PC-9 (cell line): ENCODE data around the gene CFAP74. TPM values are rescaled to one million over a fixed set of nuclear protein-coding genes. Genes with fewer than 3 reads are reported as not detected.

ENCODE experiments used
- BruUV-seq: library from RNA; stranded (reverse); fragments of 400-500 nt; replicated peaks from 2 replicates; lab custom pipeline; 2021; lab: Mats Ljungman, UMichigan
- CTCF ChIA-PET: fragments of 300-600 bp; sonication (Branson Sonifier 250); formaldehyde crosslinking; loops from one replicate; lab custom pipeline; 2022; ENCODE audit warnings: antibody characterized with exemption; lab: Charles Lee
- POLR2A ChIA-PET: fragments of 300-600 bp; sonication (Branson Sonifier 250); formaldehyde crosslinking; loops from one replicate; lab custom pipeline; 2022; ENCODE audit warnings: antibody characterized with exemption; ENCODE audit not compliant: unreplicated experiment; lab: Charles Lee
- DNase-seq, 2 experiments: peaks; one replicate each; pipeline versions ENCODE4 v3.0.0 to v3.0.0-alpha.2; 2015 to 2022; ENCODE audit warnings: mixed read lengths in 1 of 2
- H2AFZ ChIP-seq: fragments of 200-600 bp; sonication (generic); 2 replicates; pipeline ENCODE4 v1.8.1; 2017; ENCODE audit warnings: antibody characterized with exemption
- H3F3A ChIP-seq: fragments of 200-600 bp; sonication (generic); 2 replicates; pipeline ENCODE4 v1.8.1; 2017; ENCODE audit warnings: antibody characterized with exemption, mild to moderate bottlenecking, low read depth; ENCODE audit not compliant: insufficient read depth
- H3K27ac ChIP-seq: fragments of 200-600 bp; sonication (generic); 2 replicates; pipeline ENCODE4 v1.6.1; 2016; ENCODE audit warnings: mixed run types
- H3K27me3 ChIP-seq: fragments of 200-600 bp; sonication (generic); 2 replicates; pipeline ENCODE4 v1.6.1; 2016; ENCODE audit warnings: low read depth, mixed run types; ENCODE audit not compliant: insufficient read depth
- H3K36me3 ChIP-seq: fragments of 200-600 bp; sonication (generic); 2 replicates; pipeline ENCODE4 v1.6.1; 2016; ENCODE audit warnings: low read depth, mixed run types
- H3K4me1 ChIP-seq: fragments of 200-600 bp; sonication (generic); replicated peaks from 2 replicates; pipeline ENCODE4 v1.6.1; 2016; ENCODE audit warnings: mixed run types; ENCODE audit not compliant: insufficient read depth
- H3K4me2 ChIP-seq: fragments of 200-600 bp; sonication (generic); 2 replicates; pipeline ENCODE4 v1.6.1; 2017; ENCODE audit warnings: mixed run types
- H3K4me3 ChIP-seq: fragments of 200-600 bp; sonication (generic); 2 replicates; pipeline ENCODE4 v1.6.1; 2016; ENCODE audit warnings: mixed run types
- H3K79me2 ChIP-seq: fragments of 200-600 bp; sonication (generic); 2 replicates; pipeline ENCODE4 v1.6.1; 2017; ENCODE audit warnings: low read depth, mixed run types
- H3K9me2 ChIP-seq: fragments of 200-600 bp; sonication (generic); 2 replicates; pipeline ENCODE4 v1.8.1; 2017; ENCODE audit warnings: mild to moderate bottlenecking; ENCODE audit not compliant: insufficient read depth
- H3K9me3 ChIP-seq: fragments of 200-600 bp; sonication (generic); 2 replicates; pipeline ENCODE4 v1.8.1; 2016; ENCODE audit warnings: low read depth; ENCODE audit not compliant: insufficient read depth
- H4K20me1 ChIP-seq: fragments of 200-600 bp; sonication (generic); 2 replicates; pipeline ENCODE4 v1.8.1; 2017; ENCODE audit not compliant: insufficient read depth
- CTCF ChIP-seq: fragments of 200-600 bp; sonication (generic); conservative IDR thresholded peaks from 2 replicates; pipeline ENCODE4 v1.6.1; 2017; ENCODE audit warnings: mixed run types, antibody characterized with exemption, mild to moderate bottlenecking, moderate library complexity
- EZH2 ChIP-seq: fragments of 200-600 bp; sonication (generic); IDR thresholded peaks from 2 replicates; pipeline ENCODE4 v1.8.0; 2017; ENCODE audit warnings: antibody characterized with exemption, low read depth
- intact Hi-C: fragments of 100-400 bp; cut with micrococcal nuclease; formaldehyde crosslinking; loops from one replicate; pipeline ENCODE4 v1.10.0; 2022; ENCODE audit not compliant: unreplicated experiment
- total RNA-seq: library from RNA; stranded (reverse); gene quantifications from 2 replicates; pipeline ENCODE4 v1.2.3, GENCODE V29; 2021

The CFAP74 gene
- total RNA-seq, 1 experiment from 2014 or later = 2.8 TPM

GRCh38 chr1:1947493-1947892 lies 56.1 kb downstream of the CFAP74 start:
- Histone ChIP-seq H3K36me3 (no peaks in the 10 kb centered on the region), H3K9me3 (no peaks in the 10 kb centered on the region), H4K20me1 (no peaks in the 10 kb centered on the region), H3F3A (no peaks in the 10 kb centered on the region), H3K27me3 (peaks cover 70% of the 10 kb centered on the region), H3K4me2 (no peak overlapping the region), H3K27ac (no peak overlapping the region), H3K4me3 (no peak overlapping the region), H3K79me2 (no peaks in the 10 kb centered on the region), H2AFZ (no peak overlapping the region), H3K4me1 (no peaks in the 10 kb centered on the region), H3K9me2 (no peaks in the 10 kb centered on the region)
- DNase-seq = no peak
- TF ChIP-seq EZH2 = no peak
- TF ChIP-seq CTCF = no peak
- intact Hi-C loops = loop anchor here (5.0 kb wide), 1 partner anchor 85 kb away; no protein-coding TSS in a partner anchor
- CTCF ChIA-PET = no interaction called here
- POLR2A ChIA-PET = no interaction called here
- BruUV-seq = no TSS peak

GRCh38 chr1:1946540-1946939 lies 57.0 kb downstream of the CFAP74 start:
- Histone ChIP-seq H3K9me2 (no peaks in the 10 kb centered on the region), H3K27me3 (peaks cover 67% of the 10 kb centered on the region), H3K27ac (no peak overlapping the region), H3K9me3 (no peaks in the 10 kb centered on the region), H4K20me1 (no peaks in the 10 kb centered on the region), H3K36me3 (no peaks in the 10 kb centered on the region), H2AFZ (no peak overlapping the region), H3K4me2 (no peak overlapping the region), H3F3A (no peaks in the 10 kb centered on the region), H3K4me3 (no peak overlapping the region), H3K4me1 (no peaks in the 10 kb centered on the region), H3K79me2 (no peaks in the 10 kb centered on the region)
- TF ChIP-seq CTCF = no peak
- TF ChIP-seq EZH2 = no peak
- BruUV-seq = no TSS peak
- intact Hi-C loops = loop anchor here (5.0 kb wide), 1 partner anchor 86 kb away; no protein-coding TSS in a partner anchor
- ChIA-PET POLR2A (no interaction called here), CTCF (no interaction called here)
- no peak for DNase-seq

DNA sequence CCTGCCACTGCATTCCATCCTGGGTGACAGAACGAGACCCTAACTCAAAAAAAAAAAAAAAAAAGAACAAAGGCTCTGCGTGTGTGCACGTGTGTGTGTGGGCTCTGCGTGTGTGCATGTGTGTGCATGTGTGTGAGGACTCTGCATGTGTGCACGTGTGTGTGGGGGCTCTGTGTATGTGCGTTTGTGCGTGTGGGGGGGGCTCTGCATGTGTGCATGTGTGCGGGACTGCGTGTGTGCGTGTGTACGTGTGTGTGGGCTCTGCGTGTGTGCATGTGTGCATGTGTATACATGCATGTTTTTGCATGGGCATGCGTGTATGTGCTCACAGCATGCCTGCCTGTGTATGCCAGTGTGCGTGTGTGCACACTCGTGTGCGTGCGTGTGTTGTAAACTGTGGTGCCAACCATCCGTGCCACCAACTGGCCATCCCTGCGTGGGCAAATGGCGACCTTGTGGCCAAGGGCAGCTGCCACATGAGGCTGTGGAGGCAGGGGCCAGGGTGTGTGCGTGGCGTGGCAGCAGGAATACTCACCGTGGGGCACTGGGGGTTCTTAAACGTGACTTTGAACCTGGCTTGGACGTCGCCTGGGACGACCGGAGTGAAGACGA lies 57.7 kb downstream of the CFAP74 start:
- Histone ChIP-seq H3K4me1 (no peaks in the 10 kb centered on the region), H3K79me2 (no peaks in the 10 kb centered on the region), H3K9me3 (no peaks in the 10 kb centered on the region), H3K9me2 (no peaks in the 10 kb centered on the region), H3K27ac (no peak overlapping the region), H3F3A (no peaks in the 10 kb centered on the region), H3K36me3 (no peaks in the 10 kb centered on the region), H3K27me3 (peaks cover 67% of the 10 kb centered on the region), H3K4me2 (no peak overlapping the region), H4K20me1 (no peaks in the 10 kb centered on the region), H3K4me3 (no peak overlapping the region), H2AFZ (no peak overlapping the region)
- intact Hi-C loops = loop anchor here (5.0 kb wide), 1 partner anchor 86 kb away; no protein-coding TSS in a partner anchor
- no TSS peak for BruUV-seq
- no peak for DNase-seq
- TF ChIP-seq EZH2 = no peak
- TF ChIP-seq CTCF = no peak
- CTCF ChIA-PET = no interaction called here
- POLR2A ChIA-PET = no interaction called here
